Measurements from ENCODE around the gene AARS1. TPM values are rescaled to one million over a fixed set of nuclear protein-coding genes. Genes with fewer than 3 reads are reported as not detected.
"Not testable (repeated sequence)": the region's sequence is repeated elsewhere in the genome, so short reads cannot be mapped to it uniquely, and the experiment has no call there.

AARS1 gene
- total and polyA plus RNA-seq, 4 donors, result 53.7 to 121 (median 64.0) TPM

DNA sequence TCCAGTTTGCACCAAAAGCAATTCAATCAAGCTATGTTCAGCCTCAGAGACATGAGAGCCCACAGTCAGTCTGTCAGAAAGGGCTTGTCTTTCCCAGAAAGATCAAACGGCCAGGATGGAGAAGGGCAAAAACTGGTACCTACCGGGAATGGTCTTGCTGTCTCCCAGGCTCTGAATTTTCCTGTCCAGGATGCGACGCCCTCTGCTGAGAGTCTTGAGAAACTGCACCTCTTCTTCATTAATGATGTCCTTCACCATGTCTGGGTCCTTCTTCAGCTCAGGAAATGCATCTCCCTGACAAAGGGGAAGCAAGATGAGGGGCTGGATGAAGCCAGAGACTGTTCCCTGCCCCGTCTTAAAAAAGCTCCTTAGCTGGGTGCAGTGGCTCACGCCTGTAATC lies 21.8 kb downstream of the AARS1 start:
- peak; percentile 48 for DNase-seq (ENCODE audit: low spot score)
- H3K27ac ChIP-seq (ENCODE audit: low read depth in 1 of 2, low read length in 2 of 2), result no peak overlapping the region
- no peaks in the 10 kb centered on the region for H3K27me3 ChIP-seq (ENCODE audit: control insufficient read depth in 4 of 4, insufficient read depth in 4 of 4, low read length in 3 of 4)
- H3K9ac ChIP-seq (ENCODE audit: low read depth in 1 of 2, low read length in 2 of 2), result no peak overlapping the region
- 56% methylated on average over 6 of the region's 6 CpGs for WGBS
- H3K4me3 ChIP-seq (ENCODE audit: low read depth in 1 of 3, low read length in 3 of 3), result no peak overlapping the region
- peaks cover 25 to 86% (median 60%) of the 10 kb centered on the region in 4 donors for H3K36me3 ChIP-seq (ENCODE audit: control insufficient read depth in 4 of 4, insufficient read depth in 3 of 4, low read depth in 1 of 4, low read length in 3 of 4)
- H3K9me3 ChIP-seq (ENCODE audit: control insufficient read depth in 4 of 4, low read length in 3 of 4), result no peaks in the 10 kb centered on the region
- no peaks in the 10 kb centered on the region for H3K4me1 ChIP-seq (ENCODE audit: control insufficient read depth in 4 of 4, insufficient read depth in 4 of 4, low read length in 3 of 4)
- TF ChIP-seq, protein P1, sequence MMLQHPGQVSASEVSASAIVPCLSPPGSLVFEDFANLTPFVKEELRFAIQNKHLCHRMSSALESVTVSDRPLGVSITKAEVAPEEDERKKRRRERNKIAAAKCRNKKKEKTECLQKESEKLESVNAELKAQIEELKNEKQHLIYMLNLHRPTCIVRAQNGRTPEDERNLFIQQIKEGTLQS (IDR thresholded peaks at IDR 0.05), result no peak
- peak; percentile 61 to 74 for TF ChIP-seq RAD21 (IDR thresholded peaks at IDR 0.05)
- no peak for TF ChIP-seq YY1 (IDR thresholded peaks at IDR 0.05)
- TF ChIP-seq, protein P2, sequence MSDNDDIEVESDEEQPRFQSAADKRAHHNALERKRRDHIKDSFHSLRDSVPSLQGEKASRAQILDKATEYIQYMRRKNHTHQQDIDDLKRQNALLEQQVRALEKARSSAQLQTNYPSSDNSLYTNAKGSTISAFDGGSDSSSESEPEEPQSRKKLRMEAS (IDR thresholded peaks at IDR 0.05), result no peak
- no peak for TF ChIP-seq SP1 (IDR thresholded peaks at IDR 0.05)
- TF ChIP-seq FOXA2 (IDR thresholded peaks at IDR 0.05), result no peak
- TF ChIP-seq JUND (IDR thresholded peaks at IDR 0.05), result no peak
- TF ChIP-seq HNF4G (IDR thresholded peaks at IDR 0.05), result no peak
- TF ChIP-seq, protein P3, sequence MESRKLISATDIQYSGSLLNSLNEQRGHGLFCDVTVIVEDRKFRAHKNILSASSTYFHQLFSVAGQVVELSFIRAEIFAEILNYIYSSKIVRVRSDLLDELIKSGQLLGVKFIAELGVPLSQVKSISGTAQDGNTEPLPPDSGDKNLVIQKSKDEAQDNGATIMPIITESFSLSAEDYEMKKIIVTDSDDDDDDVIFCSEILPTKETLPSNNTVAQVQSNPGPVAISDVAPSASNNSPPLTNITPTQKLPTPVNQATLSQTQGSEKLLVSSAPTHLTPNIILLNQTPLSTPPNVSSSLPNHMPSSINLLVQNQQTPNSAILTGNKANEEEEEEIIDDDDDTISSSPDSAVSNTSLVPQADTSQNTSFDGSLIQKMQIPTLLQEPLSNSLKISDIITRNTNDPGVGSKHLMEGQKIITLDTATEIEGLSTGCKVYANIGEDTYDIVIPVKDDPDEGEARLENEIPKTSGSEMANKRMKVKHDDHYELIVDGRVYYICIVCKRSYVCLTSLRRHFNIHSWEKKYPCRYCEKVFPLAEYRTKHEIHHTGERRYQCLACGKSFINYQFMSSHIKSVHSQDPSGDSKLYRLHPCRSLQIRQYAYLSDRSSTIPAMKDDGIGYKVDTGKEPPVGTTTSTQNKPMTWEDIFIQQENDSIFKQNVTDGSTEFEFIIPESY (IDR thresholded peaks at IDR 0.05), result no peak
- no peak for TF ChIP-seq HNF4A (conservative IDR thresholded peaks at IDR 0.05)
- TF ChIP-seq, protein P4, sequence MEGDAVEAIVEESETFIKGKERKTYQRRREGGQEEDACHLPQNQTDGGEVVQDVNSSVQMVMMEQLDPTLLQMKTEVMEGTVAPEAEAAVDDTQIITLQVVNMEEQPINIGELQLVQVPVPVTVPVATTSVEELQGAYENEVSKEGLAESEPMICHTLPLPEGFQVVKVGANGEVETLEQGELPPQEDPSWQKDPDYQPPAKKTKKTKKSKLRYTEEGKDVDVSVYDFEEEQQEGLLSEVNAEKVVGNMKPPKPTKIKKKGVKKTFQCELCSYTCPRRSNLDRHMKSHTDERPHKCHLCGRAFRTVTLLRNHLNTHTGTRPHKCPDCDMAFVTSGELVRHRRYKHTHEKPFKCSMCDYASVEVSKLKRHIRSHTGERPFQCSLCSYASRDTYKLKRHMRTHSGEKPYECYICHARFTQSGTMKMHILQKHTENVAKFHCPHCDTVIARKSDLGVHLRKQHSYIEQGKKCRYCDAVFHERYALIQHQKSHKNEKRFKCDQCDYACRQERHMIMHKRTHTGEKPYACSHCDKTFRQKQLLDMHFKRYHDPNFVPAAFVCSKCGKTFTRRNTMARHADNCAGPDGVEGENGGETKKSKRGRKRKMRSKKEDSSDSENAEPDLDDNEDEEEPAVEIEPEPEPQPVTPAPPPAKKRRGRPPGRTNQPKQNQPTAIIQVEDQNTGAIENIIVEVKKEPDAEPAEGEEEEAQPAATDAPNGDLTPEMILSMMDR (IDR thresholded peaks at IDR 0.05; ENCODE audit: low read depth, low read length, missing input control), result peak; percentile 52
- no peak for TF ChIP-seq NR2F2 (IDR thresholded peaks at IDR 0.05)
- TF ChIP-seq, protein P5, sequence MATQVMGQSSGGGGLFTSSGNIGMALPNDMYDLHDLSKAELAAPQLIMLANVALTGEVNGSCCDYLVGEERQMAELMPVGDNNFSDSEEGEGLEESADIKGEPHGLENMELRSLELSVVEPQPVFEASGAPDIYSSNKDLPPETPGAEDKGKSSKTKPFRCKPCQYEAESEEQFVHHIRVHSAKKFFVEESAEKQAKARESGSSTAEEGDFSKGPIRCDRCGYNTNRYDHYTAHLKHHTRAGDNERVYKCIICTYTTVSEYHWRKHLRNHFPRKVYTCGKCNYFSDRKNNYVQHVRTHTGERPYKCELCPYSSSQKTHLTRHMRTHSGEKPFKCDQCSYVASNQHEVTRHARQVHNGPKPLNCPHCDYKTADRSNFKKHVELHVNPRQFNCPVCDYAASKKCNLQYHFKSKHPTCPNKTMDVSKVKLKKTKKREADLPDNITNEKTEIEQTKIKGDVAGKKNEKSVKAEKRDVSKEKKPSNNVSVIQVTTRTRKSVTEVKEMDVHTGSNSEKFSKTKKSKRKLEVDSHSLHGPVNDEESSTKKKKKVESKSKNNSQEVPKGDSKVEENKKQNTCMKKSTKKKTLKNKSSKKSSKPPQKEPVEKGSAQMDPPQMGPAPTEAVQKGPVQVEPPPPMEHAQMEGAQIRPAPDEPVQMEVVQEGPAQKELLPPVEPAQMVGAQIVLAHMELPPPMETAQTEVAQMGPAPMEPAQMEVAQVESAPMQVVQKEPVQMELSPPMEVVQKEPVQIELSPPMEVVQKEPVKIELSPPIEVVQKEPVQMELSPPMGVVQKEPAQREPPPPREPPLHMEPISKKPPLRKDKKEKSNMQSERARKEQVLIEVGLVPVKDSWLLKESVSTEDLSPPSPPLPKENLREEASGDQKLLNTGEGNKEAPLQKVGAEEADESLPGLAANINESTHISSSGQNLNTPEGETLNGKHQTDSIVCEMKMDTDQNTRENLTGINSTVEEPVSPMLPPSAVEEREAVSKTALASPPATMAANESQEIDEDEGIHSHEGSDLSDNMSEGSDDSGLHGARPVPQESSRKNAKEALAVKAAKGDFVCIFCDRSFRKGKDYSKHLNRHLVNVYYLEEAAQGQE (IDR thresholded peaks at IDR 0.05), result no peak

GRCh38 chr16:70259903-70260302 lies 29.4 kb downstream of the AARS1 start:
- not testable (repeated sequence) for H3K9ac ChIP-seq (ENCODE audit: low read depth in 1 of 2, low read length in 2 of 2); DNase-seq (ENCODE audit: low spot score); H3K9me3 ChIP-seq (ENCODE audit: control insufficient read depth in 4 of 4, low read length in 3 of 4); H3K4me1 ChIP-seq (ENCODE audit: control insufficient read depth in 4 of 4, insufficient read depth in 4 of 4, low read length in 3 of 4); H3K27me3 ChIP-seq (ENCODE audit: control insufficient read depth in 4 of 4, insufficient read depth in 4 of 4, low read length in 3 of 4); H3K27ac ChIP-seq (ENCODE audit: low read depth in 1 of 2, low read length in 2 of 2); H3K4me3 ChIP-seq (ENCODE audit: low read depth in 1 of 3, low read length in 3 of 3)
- WGBS, result 92% methylated on average over 5 of the region's 6 CpGs
- peaks cover 31 to 88% (median 65%) of the 10 kb centered on the region in 4 donors for H3K36me3 ChIP-seq (ENCODE audit: control insufficient read depth in 4 of 4, insufficient read depth in 3 of 4, low read depth in 1 of 4, low read length in 3 of 4)
